Inflammatory macrophage (primary cell): Measurements from ENCODE around the gene INPP5A.
"Not testable (repeated sequence)": the region's sequence is repeated elsewhere in the genome, so short reads cannot be mapped to it uniquely, and the experiment has no call there.

ENCODE experiments used
- DNase-seq, 2 donors: peaks; one replicate each; pipeline ENCODE4 v3.0.0-alpha.2; 2020 to 2022

The INPP5A gene

DNA sequence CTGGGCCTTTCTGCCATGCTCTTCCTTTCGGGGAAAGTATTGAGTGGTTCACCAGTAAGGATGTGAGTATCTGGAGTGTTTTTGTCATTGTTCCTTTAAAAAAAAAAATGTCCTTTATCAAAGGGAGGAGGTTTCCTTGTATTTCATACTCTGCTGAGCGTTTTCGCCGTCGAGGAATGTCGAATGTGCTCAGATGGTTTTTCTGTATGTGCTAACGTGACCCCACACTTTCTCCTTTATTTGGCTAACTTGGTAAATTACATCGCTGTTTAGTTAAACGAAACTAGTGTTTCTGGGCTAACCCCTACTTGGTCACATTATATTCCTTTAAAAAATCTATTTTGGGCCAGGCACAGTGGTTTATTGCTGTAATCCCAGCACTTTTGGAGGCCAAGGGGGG, 45.9 kb downstream of the INPP5A start:
- no peak for DNase-seq

GRCh38 chr10:132584081-132584480, 46.5 kb downstream of the INPP5A start:
- no peak for DNase-seq

GRCh38 chr10:132585732-132586722, 48.4 kb downstream of the INPP5A start:
- DNase-seq: peak; percentile 64 to 77

DNA sequence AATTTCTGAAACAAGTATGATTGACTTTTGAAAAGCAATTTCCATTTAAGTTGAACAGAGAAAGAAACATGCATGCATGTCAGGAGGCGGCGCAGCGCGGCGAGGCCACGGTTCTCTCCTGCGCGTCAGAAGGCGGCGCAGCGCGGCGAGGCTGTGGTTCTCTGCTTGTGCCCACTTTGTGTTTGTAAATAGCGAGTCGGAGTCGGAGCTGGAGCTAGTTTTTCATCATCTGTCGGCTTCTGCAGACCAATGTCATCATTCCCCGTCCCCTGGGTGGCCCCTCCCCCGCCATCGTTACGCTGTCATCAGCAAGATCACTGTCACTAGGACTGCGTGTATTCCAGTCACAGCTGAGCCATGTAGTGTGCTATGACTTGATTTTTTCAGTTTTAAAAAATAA, 49.2 kb downstream of the INPP5A start:
- no peak for DNase-seq

- no peak for DNase-seq
These were observed 49.6 kb downstream of the INPP5A start for GRCh38 chr10:132587175-132587574.

GRCh38 chr10:132588301-132589013, 50.9 kb downstream of the INPP5A start:
- peak; percentile 95 to 98 for DNase-seq

DNA sequence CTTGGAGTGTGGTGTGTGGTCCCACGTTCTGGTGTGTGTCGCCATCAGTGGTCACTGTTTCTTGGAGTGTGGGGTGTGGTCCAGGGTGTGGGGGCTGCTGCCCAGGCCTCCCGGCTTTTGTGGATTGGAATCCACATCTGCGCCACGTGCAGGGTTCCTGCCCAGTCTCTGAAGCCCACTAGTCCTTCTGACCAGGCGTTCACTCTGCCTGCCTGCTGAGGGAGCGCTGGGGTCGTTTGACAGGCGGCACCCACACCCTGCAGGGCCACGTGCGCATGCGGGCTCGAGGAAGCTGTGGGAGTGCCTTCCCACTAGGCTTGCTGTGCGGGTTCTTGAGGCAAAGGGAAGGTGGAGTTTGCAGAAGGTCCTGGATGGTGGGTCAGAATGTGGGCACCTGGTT, 51.4 kb downstream of the INPP5A start:
- DNase-seq: no peak

DNA sequence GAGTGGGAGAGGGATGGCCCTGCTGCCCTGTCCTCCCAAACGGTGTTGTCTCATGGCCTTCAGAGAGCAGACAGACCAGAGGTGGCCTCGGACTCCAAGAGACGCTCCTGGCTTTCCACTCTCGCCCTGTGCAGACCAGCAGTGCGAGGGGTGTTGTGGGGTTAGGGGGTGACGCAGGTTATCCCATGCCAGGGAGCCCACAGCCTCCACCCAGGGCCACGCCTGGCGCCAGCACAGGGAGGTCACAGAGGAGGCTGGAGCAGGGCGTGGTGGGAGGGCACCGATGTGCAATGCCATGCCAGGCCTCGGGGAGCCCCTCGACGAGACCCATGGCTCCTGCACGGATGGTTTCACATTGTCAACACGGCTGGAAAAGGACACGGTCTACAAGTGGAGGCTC, 52.1 kb downstream of the INPP5A start:
- DNase-seq: no peak

GRCh38 chr10:132590094-132590751, 52.6 kb downstream of the INPP5A start:
- no peak for DNase-seq

- no peak for DNase-seq
These were observed 53.1 kb downstream of the INPP5A start for GRCh38 chr10:132590752-132591121.

DNA sequence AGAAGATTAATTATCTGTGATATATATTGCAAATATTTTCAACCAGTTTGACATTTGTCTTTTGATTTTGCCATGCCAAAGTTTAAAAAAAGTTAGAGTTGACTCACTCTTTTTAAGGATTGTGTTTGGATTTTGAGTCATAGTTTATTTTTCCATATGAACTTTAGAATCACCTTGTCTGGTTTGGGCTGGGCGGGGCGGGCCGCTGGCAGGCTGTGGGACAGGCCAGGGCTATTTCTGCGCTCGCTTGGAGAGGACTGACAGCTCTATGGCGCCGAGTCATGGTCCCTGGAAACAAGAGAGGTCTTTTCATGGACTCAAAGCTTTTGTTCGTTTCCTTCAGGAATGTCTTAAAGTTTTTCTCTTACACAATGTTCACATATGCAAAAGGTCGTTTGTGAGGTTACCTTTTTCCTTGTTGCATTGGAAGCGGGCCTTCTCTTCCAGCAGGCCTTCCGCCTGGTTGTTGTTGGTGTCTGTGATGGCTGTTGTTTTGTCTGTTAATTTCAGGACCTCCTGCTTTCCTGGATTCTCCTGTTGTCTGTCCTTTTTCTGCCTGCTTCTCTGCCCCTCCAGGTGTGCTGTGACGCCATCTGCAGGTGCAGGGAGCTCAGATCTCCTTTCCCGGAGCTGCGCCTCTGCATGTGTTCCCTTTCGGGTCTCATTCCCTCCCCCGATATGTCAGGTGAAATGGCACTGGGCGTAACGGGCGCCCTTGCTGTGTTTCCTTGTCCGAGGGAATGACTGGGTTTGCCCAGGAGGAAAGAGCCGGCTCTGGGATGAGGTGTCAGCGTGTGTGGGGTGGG, 53.8 kb downstream of the INPP5A start:
- no peak for DNase-seq

DNA sequence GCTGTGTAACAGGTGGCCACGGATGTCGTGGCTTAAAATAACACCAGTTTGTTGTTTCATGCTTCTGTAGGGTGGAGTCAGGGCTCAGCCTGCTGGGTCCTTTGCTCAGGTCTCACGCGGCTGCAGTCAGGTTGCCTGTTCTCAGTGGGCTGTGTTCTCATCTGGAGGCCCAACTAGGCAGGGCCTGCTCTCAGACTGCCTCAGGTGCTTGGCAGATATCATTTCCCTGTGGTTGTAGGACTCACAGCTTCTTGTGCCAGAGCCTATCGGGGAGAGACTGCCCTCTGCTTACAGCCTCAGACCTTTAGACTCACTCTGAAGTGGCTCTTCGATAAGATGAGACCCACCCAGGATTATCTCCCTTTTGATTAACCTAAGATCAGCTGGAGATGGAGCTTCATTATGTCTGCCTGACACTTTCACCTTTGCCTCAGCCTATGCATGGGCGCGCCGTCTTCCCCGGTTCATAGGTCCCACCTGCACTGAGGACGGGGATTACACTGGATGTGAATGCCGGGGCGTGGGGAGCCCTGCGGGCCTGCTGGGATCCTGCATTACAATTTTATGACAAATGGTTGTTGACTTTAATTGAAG, 55.3 kb downstream of the INPP5A start:
- DNase-seq: no peak

DNA sequence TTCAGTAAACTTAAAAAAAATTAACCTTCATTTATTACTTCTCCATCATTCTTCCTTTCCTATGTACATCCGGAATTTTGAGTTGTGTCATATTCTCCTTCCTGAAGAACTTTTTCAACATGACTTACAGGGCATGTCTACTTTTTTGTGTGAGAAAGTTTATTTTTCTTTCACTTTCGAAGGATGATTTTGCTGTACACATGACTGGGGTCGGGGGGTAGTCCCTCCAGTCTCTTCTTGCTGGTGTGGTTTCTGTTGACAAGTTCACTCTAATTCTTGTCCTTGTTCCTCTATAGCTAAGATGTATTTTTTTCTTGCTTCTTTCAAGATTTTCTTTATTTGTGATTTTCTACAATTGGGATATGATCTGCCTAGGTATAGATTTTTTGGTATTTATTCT, 55.8 kb downstream of the INPP5A start:
- peak in 1 of 2 donors; percentile 41 for DNase-seq

GRCh38 chr10:132593900-132594876, 56.6 kb downstream of the INPP5A start:
- no peak for DNase-seq

GRCh38 chr10:132595021-132595420, 57.4 kb downstream of the INPP5A start:
- no peak for DNase-seq

GRCh38 chr10:132595854-132596253, 58.3 kb downstream of the INPP5A start:
- DNase-seq: no peak

DNA sequence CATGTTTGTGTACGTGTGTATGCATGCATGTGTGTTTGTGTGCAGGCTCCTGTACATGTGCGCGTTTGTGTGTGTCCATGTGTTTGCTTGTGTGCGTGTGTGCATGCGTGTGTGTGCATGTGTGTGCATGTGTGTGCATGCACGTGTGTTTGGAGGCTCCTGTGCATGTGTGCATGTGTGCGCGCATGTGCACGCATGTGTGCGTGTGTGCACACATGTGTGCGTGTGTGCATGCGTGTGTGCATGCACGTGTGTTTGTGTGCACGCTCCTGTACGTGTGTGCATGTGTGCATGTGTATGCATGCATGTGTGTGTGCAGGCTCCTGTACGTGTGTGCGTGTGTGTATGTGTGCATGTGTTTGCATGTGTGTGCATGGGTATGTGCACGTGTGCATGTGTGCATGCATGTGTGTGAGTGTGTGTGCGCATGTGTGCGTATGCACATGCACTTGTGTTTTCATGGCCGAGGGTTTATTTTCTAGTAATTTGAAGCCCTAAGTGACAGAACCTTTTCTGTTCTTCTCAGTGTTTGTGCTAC, 59.2 kb downstream of the INPP5A start:
- DNase-seq: no peak

- DNase-seq: no peak
These were observed 60.1 kb downstream of the INPP5A start for GRCh38 chr10:132597654-132598053.

DNA sequence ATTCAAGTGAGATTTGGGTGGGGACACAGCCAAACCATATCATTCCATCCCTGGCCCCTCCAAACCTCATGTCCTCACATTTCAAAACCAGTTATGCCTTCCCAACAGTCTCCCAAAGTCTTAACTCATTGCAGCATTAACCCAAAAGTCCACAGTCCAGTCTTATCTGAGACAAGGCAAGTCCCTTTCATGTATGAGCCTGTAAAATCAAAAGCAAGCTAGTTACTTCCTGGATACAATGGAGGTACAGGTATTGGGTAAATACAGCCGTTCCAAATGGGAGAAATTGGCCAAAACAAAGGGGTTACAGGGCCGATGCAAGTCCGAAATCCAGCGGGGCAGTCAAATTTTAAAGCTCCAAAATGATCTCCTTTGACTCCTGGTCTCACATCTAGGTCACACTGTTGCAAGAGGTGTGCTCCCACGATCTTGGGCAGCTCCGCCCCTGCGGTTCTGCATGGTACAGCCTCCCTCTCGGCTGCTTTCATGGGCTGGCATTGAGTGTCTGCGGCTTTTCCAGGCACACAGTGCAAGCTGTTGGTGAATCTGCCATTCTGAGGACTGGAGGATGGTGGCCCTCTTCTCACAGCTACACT, 61.5 kb downstream of the INPP5A start:
- not testable (repeated sequence) for DNase-seq

GRCh38 chr10:132599732-132600131, 62.1 kb downstream of the INPP5A start:
- DNase-seq: no peak
